Measurements from ENCODE around the gene MAN1A1.

- no peak for TF ChIP-seq POLR2AphosphoS5 (IDR thresholded peaks at IDR 0.05)
- no peak for TF ChIP-seq CTCF (IDR thresholded peaks at IDR 0.05)
- TF ChIP-seq POLR2A (IDR thresholded peaks at IDR 0.05) = no peak
- no peak for TF ChIP-seq EP300 (IDR thresholded peaks at IDR 0.05)
Observed at GRCh38 chr6:119128252-119128912, 221.2 kb downstream of the MAN1A1 start.

All from suprapubic skin (tissue), 4 donors.